ENCODE measurements around the gene BMP8B. TPM values are rescaled to one million over a fixed set of nuclear protein-coding genes. Genes with fewer than 3 reads are reported as not detected.

Gene BMP8B
- total RNA-seq, 2 donors from 2014 or later: 0.11 to 0.84 TPM

DNA sequence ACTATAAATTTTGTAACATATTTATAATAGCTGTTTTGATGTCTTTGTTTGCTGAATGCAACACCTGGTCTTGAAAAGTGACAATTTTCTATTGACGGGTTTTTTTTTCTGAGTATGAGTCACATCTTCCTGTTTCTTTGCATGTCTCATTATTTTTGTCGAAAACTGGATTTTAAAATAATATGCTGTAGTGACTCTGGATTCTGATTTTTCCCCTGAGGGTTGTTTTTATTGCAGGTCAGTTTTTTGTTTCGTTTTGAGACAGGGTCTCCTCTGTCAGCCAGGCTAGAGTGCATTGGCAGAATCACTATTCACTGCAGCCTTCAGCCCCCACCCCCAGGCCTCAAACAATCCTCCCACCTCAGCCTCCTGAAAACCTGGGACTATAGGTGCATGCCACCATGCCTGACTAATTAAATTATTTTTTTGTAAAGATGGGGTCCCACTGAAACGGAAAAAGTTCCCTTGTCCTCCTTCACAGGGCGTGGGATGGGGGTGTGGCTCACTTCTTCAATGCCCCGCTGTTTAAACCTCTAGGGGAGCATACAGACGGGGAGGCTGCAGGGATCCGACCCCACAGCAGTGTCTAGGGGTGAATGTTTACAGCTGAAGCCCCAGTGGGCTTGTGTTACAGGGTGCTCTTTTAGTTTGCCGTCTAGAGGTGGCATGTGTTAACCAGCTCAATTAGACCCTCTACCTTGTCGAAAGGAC lies 61.3 kb downstream of the BMP8B start:
- ATAC-seq: peak in 1 of 2 donors; percentile 84
- peaks cover 0 to 6% of the 10 kb centered on the region in 2 donors for H3K36me3 Mint-ChIP-seq
- no peak for DNase-seq (ENCODE audit: low spot score in 2 of 2)
- peak overlapping the region in 1 of 2 donors; percentile 29 for H3K27ac Mint-ChIP-seq
- no peaks in the 10 kb centered on the region for H3K9me3 Mint-ChIP-seq

- no peak for DNase-seq (ENCODE audit: low spot score in 2 of 2)
- no peak overlapping the region for H3K27ac Mint-ChIP-seq
- ATAC-seq: no peak
- H3K9me3 Mint-ChIP-seq: no peaks in the 10 kb centered on the region
- H3K36me3 Mint-ChIP-seq: peaks cover 0 to 6% of the 10 kb centered on the region in 2 donors
Measured at GRCh38 chr1:39726600-39726999, 62.1 kb downstream of the BMP8B start.

- ATAC-seq (no peak), DNase-seq (ENCODE audit: low spot score in 2 of 2) (no peak)
- Mint-ChIP-seq H3K36me3 (no peaks in the 10 kb centered on the region), H3K9me3 (no peaks in the 10 kb centered on the region), H3K27ac (no peak overlapping the region)
Measured at GRCh38 chr1:39722495-39722894, 66.2 kb downstream of the BMP8B start.

- H3K36me3 Mint-ChIP-seq: no peaks in the 10 kb centered on the region
- no peaks in the 10 kb centered on the region for H3K9me3 Mint-ChIP-seq
- DNase-seq (ENCODE audit: low spot score in 2 of 2) (no peak), ATAC-seq (no peak)
- no peak overlapping the region for H3K27ac Mint-ChIP-seq
Measured at GRCh38 chr1:39721664-39722063, 67.0 kb downstream of the BMP8B start.

- DNase-seq (ENCODE audit: low spot score in 2 of 2) (no peak), ATAC-seq (peak; percentile 59 to 87)
- Mint-ChIP-seq H3K27ac (no peak overlapping the region), H3K36me3 (no peaks in the 10 kb centered on the region), H3K9me3 (no peaks in the 10 kb centered on the region)
Measured at GRCh38 chr1:39720094-39720999, 68.3 kb downstream of the BMP8B start.

DNA sequence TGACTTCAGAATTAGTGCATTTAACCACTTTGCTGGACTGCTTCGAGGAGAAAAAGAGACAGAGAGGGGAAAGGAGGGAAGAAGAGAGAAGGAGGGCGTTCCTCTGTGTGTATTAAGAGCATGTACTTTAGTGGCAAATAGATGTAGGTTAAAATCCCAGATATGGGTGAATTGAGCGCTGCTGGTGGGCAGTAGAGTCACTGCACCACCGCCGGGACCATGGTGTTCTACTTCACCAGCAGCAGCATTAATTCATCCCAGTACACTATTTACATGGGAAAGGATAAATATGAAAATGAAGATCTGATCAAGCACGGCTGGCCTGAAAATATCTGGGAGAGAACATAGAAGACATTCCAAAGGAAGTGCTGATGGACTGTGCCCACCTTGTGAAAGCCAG lies 70.9 kb downstream of the BMP8B start:
- no peak for ATAC-seq
- no peaks in the 10 kb centered on the region for H3K9me3 Mint-ChIP-seq
- no peak overlapping the region for H3K27ac Mint-ChIP-seq
- no peak for DNase-seq (ENCODE audit: low spot score in 2 of 2)
- no peaks in the 10 kb centered on the region for H3K36me3 Mint-ChIP-seq

GRCh38 chr1:39713557-39713956 lies 75.1 kb downstream of the BMP8B start:
- H3K9me3 Mint-ChIP-seq: no peaks in the 10 kb centered on the region
- DNase-seq (ENCODE audit: low spot score in 2 of 2) (no peak), ATAC-seq (no peak)
- H3K27ac Mint-ChIP-seq: no peak overlapping the region
- no peaks in the 10 kb centered on the region for H3K36me3 Mint-ChIP-seq

DNA sequence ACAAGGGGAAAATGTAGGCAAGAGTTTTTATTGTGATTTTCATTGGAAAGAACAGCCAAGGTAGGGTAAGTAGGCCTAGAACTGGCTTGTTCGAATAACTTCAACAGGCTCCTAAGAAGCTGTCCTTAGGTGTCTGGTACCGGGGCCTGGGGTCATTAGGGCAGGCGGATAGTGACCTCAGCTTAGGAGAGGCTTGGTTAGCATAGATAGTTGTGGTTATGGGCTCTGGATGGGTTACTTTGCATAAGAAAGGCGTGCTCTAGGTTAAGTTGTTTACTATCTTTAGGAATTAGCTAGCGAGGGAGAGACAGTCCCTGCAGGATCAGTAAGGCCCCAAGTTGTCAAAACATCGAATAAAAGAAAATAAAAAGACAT lies 76.7 kb downstream of the BMP8B start:
- no peak for ATAC-seq
- H3K9me3 Mint-ChIP-seq: no peaks in the 10 kb centered on the region
- H3K27ac Mint-ChIP-seq: no peak overlapping the region
- DNase-seq (ENCODE audit: low spot score in 2 of 2): no peak
- no peaks in the 10 kb centered on the region for H3K36me3 Mint-ChIP-seq

- ATAC-seq (no peak), DNase-seq (ENCODE audit: low spot score in 2 of 2) (no peak)
- Mint-ChIP-seq H3K27ac (no peak overlapping the region), H3K9me3 (no peaks in the 10 kb centered on the region), H3K36me3 (no peaks in the 10 kb centered on the region)
Measured at GRCh38 chr1:39711104-39711965, 77.3 kb downstream of the BMP8B start.

GRCh38 chr1:39707506-39707905 lies 81.2 kb downstream of the BMP8B start:
- H3K27ac Mint-ChIP-seq: no peak overlapping the region
- no peaks in the 10 kb centered on the region for H3K36me3 Mint-ChIP-seq
- no peaks in the 10 kb centered on the region for H3K9me3 Mint-ChIP-seq
- ATAC-seq (no peak), DNase-seq (ENCODE audit: low spot score in 2 of 2) (no peak)

Other genes starting within 250 kb of the BMP8B start
- gene PABPC4, start 212.1 kb downstream of the BMP8B start, total RNA-seq: 100 to 1,000 TPM; 168 to 287 TPM
- 1 to 10 TPM in 1 of 2 donors, not detected in 1; 1.1 TPM for gene HEYL, start 149.2 kb downstream of the BMP8B start, total RNA-seq
- gene NT5C1A, start 116.8 kb downstream of the BMP8B start, total RNA-seq: under 1 TPM in 1 of 2 donors, not detected in 1; 0.97 TPM
- 1 to 10 TPM in 1 of 2 donors, under 1 TPM in 1; 0.18 to 4.3 TPM for gene HPCAL4, start 97.4 kb downstream of the BMP8B start, total RNA-seq
- 10 to 100 TPM; 70.6 to 79.5 TPM for gene PPIE, start 50.0 kb downstream of the BMP8B start, total RNA-seq
- 1 to 10 TPM; 1.2 to 2.9 TPM for gene OXCT2, start 17.5 kb downstream of the BMP8B start, total RNA-seq
- gene TRIT1, start 94.6 kb upstream of the BMP8B start, total RNA-seq: 10 to 100 TPM; 14.5 to 45.1 TPM
- under 1 TPM; 0.14 to 0.72 TPM for gene MYCL, start 113.1 kb upstream of the BMP8B start, total RNA-seq
- 1 to 10 TPM; 2.6 to 7.1 TPM for gene MFSD2A, start 166.3 kb upstream of the BMP8B start, total RNA-seq